Psoas muscle (tissue), 8 donors: ENCODE measurements around the gene HOXB13. TPM values are rescaled to one million over a fixed set of nuclear protein-coding genes. Genes with fewer than 3 reads are reported as not detected.

ENCODE experiments used
- ATAC-seq, 4 donors: fragments of 200-7000 bp; cut with Tn5 transposase; one replicate each; pipeline ENCODE4 v1.9.1; 2020; ENCODE audit warnings: moderate library complexity in 3 of 4, mild to moderate bottlenecking in 2 of 4
- DNase-seq, 2 donors: peaks; one replicate each; pipeline ENCODE4 v3.0.0-alpha.2; 2020
- H3K27ac ChIP-seq: fragments of 200-600 bp; one replicate; pipeline ENCODE4 v1.8.0; 2022
- H3K27me3 ChIP-seq, 3 donors: fragments of 200-600 bp in 1 of 3; one replicate each; pipeline versions ENCODE4 v1.6.1 to v1.8.0; 2013 to 2022; ENCODE audit warnings: low read length in 2 of 3, mild to moderate bottlenecking in 2 of 3, moderate library complexity in 1 of 3; ENCODE audit not compliant: insufficient read depth in 3 of 3
- H3K36me3 ChIP-seq, 2 donors: fragments of 200-600 bp in 1 of 2; one replicate each; pipeline versions ENCODE4 v1.6.1 to v1.8.0; 2013 to 2022; ENCODE audit warnings: low read depth in 1 of 2, mild to moderate bottlenecking in 1 of 2, moderate library complexity in 1 of 2; ENCODE audit not compliant: insufficient read depth in 1 of 2
- H3K4me1 ChIP-seq: fragments of 200-600 bp; one replicate; pipeline ENCODE4 v1.8.0; 2022
- H3K4me3 ChIP-seq: fragments of 200-600 bp; one replicate; pipeline ENCODE4 v1.8.0; 2022; ENCODE audit warnings: mild to moderate bottlenecking
- H3K9me3 ChIP-seq: fragments of 200-600 bp; one replicate; pipeline ENCODE4 v1.8.0; 2022
- WGBS, 3 donors: extraction: QIAGEN DNeasy Blood & Tissue Kit; methylation state at CpG; one replicate each; pipeline versions ENCODE4 v1.1.6 to v1.1.7; 2013; 5-methylcytosine and 5-hydroxymethylcytosine counted together
- intact Hi-C, 2 donors: fragments of 100-400 bp; cut with DNase I; formaldehyde crosslinking; loops; one replicate each; pipeline versions ENCODE4 v1.11.0 to v1.14.2; 2022
- polyA plus RNA-seq, 3 donors: library from polyadenylated mRNA; stranded (reverse); fragments of 200-250 nt; gene quantifications; one replicate each; pipeline ENCODE4 v1.2.3, GENCODE V29; 2013
- total RNA-seq, 4 donors: library from RNA; stranded (reverse); fragmentation: NEBNext Ultra II Directional in 2 of 4; extraction: Animal tissue kit (Norgen Biotek cat#: 25700) in 2 of 4; gene quantifications; one replicate each; pipeline versions ENCODE4 v1.2.1 to v1.2.4, GENCODE V29; 2021 to 2023
- TF ChIP-seq, protein P1 (sequence below): fragments of 200-600 bp; IDR thresholded peaks from one replicate; pipeline ENCODE4 v1.8.0; 2022; ENCODE audit warnings: antibody characterized with exemption
- donor health status: healthy with polysubstance abuse.
- donor health status: DM: no; HTN: no; CAD: no; lungs with moderate emphysema.
- donor health status: Bipolar disorder and iron deficiency.
- donor health status: healthy.
- donor health status: DM: yes; HTN: yes; CAD: no.
- donor health status: DM: no; HTN: no; CAD: no.
- donor health status: DM: no; HTN: no; CAD: no.
- donor health status: DM: yes; HTN: yes; CAD: no.

The HOXB13 gene
- total and polyA plus RNA-seq, 7 donors, result not detected

DNA sequence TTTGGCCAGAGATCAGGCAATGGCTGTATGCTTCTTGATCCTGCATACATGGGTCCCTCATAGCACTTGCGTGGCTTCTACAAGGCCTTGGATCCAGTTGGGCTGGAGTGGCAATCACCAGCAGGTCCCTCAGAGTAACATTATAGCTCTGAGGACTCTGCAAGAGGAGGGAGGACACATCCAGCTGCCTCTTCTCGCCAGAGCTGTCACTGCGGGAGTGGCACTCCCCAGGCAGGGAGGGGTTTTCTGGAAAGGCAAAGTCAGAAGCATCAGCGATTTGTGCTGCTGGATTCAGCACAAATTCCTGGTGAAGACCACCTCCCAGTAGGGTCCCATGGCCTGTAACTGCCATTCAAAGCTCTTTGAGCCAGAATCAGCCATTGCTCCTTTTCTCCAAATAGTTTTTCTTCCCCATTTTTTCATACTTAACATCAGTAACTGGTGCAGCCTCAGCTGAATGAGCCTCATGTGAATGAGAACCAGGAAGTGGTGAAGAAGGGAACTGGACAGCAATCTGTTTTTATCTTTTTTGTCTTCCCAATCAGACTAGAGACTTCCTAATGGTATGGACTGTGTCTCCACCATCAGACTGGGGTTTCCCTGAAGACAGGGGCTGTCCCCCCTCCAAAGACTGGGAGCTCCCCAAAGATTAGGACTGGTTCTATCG lies 40.6 kb upstream of the HOXB13 start:
- intact Hi-C loops, result no loop called here
- Histone ChIP-seq H3K4me3 (no peak overlapping the region), H3K27ac (no peak overlapping the region), H3K36me3 (no peaks in the 10 kb centered on the region), H3K27me3 (peaks cover 2 to 59% (median 6%) of the 10 kb centered on the region in 3 donors), H3K9me3 (no peaks in the 10 kb centered on the region), H3K4me1 (no peaks in the 10 kb centered on the region)
- no peak for ATAC-seq
- WGBS, 3 donors, result 59 to 70% (median 66%) methylated on average over 5 of the region's 5 CpGs
- TF ChIP-seq, protein P1, sequence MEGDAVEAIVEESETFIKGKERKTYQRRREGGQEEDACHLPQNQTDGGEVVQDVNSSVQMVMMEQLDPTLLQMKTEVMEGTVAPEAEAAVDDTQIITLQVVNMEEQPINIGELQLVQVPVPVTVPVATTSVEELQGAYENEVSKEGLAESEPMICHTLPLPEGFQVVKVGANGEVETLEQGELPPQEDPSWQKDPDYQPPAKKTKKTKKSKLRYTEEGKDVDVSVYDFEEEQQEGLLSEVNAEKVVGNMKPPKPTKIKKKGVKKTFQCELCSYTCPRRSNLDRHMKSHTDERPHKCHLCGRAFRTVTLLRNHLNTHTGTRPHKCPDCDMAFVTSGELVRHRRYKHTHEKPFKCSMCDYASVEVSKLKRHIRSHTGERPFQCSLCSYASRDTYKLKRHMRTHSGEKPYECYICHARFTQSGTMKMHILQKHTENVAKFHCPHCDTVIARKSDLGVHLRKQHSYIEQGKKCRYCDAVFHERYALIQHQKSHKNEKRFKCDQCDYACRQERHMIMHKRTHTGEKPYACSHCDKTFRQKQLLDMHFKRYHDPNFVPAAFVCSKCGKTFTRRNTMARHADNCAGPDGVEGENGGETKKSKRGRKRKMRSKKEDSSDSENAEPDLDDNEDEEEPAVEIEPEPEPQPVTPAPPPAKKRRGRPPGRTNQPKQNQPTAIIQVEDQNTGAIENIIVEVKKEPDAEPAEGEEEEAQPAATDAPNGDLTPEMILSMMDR, result no peak
- no peak for DNase-seq

DNA sequence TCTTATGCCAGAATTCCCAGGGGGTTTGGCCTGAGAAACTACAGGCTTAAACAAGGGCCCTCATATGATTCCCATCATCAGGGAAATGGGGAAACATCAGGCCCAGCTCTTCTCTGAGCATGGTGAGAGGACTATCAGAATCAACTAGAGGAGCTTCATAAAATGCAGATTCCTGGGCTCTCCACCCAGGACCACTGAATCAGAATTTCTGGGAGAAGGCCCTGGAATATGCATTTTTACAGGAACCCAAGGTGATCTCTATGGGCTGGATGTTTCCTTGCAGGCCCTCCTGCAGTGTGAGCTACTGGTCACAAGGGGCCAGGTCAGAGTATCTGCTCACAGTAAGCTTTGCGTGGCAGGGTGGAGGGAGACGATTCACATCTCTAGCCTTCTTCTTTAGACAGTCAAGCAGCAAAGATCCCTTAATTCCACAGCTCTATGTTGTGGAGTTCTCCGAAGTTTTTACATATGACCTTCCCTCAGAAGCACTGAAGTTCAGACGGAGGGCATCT lies 38.8 kb upstream of the HOXB13 start:
- 62 to 77% (median 74%) methylated on average over 4 of the region's 4 CpGs for WGBS, 3 donors
- TF ChIP-seq, protein P1, result no peak
- Histone ChIP-seq H3K9me3 (no peaks in the 10 kb centered on the region), H3K27ac (no peak overlapping the region), H3K4me3 (no peak overlapping the region), H3K36me3 (no peaks in the 10 kb centered on the region), H3K27me3 (peaks cover 2 to 66% (median 3%) of the 10 kb centered on the region in 3 donors), H3K4me1 (no peaks in the 10 kb centered on the region)
- no peak for DNase-seq
- no peak for ATAC-seq
- intact Hi-C loops, result no loop called here

DNA sequence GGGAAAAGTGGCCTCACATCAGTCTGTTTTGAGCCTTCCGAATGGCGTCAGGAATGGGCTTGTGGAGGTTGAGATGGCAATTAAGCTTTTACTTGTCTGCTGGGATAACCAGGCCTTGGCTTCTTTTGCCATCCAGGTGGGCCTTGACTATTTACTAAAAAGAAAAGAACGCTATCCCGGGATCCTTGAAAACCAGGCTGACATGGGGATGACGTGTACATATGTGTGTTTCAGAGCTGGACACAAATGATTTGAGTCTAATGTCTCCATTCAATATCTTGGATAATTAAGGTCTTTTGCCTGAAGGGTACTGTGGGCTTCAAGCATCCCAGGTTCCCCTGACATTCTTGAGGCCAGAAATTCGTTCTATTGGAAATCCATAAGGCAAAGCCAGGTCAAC lies 32.6 kb upstream of the HOXB13 start:
- WGBS, 3 donors, result 61 to 90% (median 77%) methylated on average over 6 of the region's 6 CpGs
- peaks cover under 1 to 81% (median 4%) of the 10 kb centered on the region in 3 donors for H3K27me3 ChIP-seq

DNA sequence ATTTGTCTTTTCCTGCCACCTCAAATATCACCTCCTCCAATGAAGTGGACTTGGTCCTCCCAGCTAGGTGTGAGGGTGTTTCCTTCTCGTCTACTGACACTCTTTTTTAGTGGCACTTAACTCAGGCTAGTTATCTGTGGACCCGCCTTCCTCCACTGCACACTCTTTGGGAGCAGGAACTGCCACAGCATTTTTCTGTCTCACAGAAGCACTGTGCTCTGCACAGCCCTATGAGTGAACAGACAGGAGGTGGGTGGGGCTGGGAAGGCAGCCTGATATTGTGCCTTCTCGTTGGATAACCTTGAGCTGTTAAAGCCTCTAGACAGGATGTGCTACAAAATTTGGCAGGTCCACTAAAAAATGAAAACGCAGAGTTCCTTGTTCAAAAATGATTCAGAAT lies 31.9 kb upstream of the HOXB13 start:
- no peaks in the 10 kb centered on the region for H3K9me3 ChIP-seq
- intact Hi-C loops, result no loop called here
- TF ChIP-seq, protein P1, result no peak
- H3K27me3 ChIP-seq, result peaks cover 2 to 81% (median 7%) of the 10 kb centered on the region in 3 donors
- ATAC-seq, result no peak
- WGBS, 3 donors, result 37 to 41% (median 40%) methylated on average over 4 of the region's 4 CpGs
- DNase-seq, result no peak
- no peak overlapping the region for H3K4me3 ChIP-seq
- no peak overlapping the region for H3K27ac ChIP-seq
- no peaks in the 10 kb centered on the region for H3K4me1 ChIP-seq
- no peaks in the 10 kb centered on the region for H3K36me3 ChIP-seq

More for the DNA sequence above, 32.6 kb upstream of the HOXB13 start:
- ATAC-seq, result no peak
- no peaks in the 10 kb centered on the region for H3K36me3 ChIP-seq
- H3K27ac ChIP-seq, result no peak overlapping the region
- H3K4me3 ChIP-seq, result no peak overlapping the region
- H3K9me3 ChIP-seq, result no peaks in the 10 kb centered on the region
- no peaks in the 10 kb centered on the region for H3K4me1 ChIP-seq
- intact Hi-C loops, result no loop called here
- no peak for DNase-seq
- TF ChIP-seq, protein P1, result no peak

DNA sequence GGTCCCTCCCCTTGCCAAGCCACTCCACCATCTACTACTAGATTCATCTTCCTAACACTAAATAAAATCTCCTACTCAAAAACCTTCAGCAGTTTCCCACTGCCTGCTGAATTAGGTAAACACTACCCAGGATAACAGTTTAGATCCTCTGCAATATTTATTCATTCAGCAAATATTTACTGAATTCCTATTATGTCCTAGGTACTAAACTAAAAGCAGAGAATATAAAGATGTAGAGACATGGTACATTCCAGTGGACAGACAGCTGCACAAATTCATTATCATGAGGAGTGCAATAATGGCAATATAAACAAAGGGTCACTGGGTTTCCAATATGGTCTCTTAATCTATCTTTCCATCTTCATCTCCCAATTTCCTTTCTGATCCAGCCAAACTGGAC lies 30.7 kb upstream of the HOXB13 start:
- TF ChIP-seq, protein P1, result no peak
- DNase-seq (no peak), ATAC-seq (no peak)
- Histone ChIP-seq H3K4me3 (no peak overlapping the region), H3K9me3 (no peaks in the 10 kb centered on the region), H3K27me3 (peaks cover 4 to 84% (median 10%) of the 10 kb centered on the region in 3 donors), H3K27ac (no peak overlapping the region), H3K36me3 (no peaks in the 10 kb centered on the region), H3K4me1 (no peaks in the 10 kb centered on the region)
- intact Hi-C loops, result no loop called here
